Activated T-helper 9 cell treated with anti-CD3 and anti-CD28 coated beads, Interleukin-2, amount 50 U/mL, for 16 hours (primary cell): Measurements from ENCODE around the gene CNIH1.
"Not testable (repeated sequence)": the region's sequence is repeated elsewhere in the genome, so short reads cannot be mapped to it uniquely, and the experiment has no call there.

Source experiments
- DNase-seq: peaks from one replicate; pipeline ENCODE4 v3.0.0-alpha.2; 2020; ENCODE audit warnings: low read depth

The CNIH1 gene

GRCh38 chr14:54467280-54467679, 26.1 kb upstream of the CNIH1 start:
- no peak for DNase-seq

GRCh38 chr14:54465654-54466053, 24.5 kb upstream of the CNIH1 start:
- DNase-seq = no peak

- no peak for DNase-seq
Observed at GRCh38 chr14:54462048-54462447, 20.9 kb upstream of the CNIH1 start.

DNA sequence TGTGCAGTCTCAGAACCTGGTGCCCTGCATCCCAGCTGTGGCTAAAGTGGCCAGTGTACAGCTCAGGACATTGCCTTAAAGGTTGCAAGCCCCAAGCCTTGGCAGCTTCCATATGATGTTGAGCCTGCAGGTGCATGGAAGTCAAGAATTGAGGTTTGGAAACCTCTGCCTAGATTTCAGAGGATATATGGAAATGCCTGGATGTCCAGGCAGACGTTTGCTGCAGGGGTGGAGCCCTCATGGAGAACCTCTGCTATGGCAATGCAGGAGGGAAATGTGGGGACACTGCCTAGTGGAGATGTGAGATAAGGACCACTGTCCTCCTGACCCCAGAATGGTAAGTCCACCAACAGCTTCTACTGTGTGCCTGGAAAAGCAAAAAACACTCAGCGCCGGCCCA, 17.9 kb upstream of the CNIH1 start:
- DNase-seq = no peak

GRCh38 chr14:54458536-54458935, 17.4 kb upstream of the CNIH1 start:
- not testable (repeated sequence) for DNase-seq

DNA sequence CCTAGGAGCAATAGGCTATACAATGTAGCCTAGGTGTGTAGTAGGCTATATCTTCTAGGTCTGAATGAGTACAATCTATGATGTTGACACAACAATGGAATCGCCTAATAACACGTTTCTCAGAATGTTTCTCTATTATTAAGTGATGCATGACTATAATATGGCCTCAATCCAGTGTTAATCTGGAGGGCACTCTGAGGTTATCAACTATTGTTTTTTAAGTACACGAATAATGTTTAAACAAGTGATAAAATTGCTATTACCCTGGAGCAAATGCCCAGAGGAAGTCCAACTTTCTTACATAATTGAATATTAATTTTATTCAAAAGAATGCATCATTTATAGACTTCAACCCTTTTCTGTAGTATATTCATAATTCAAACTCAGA, 16.4 kb upstream of the CNIH1 start:
- no peak for DNase-seq

- DNase-seq = not testable (repeated sequence)
Observed at GRCh38 chr14:54456820-54457608, 15.8 kb upstream of the CNIH1 start.

- DNase-seq = no peak
Observed at GRCh38 chr14:54455363-54455762, 14.2 kb upstream of the CNIH1 start.

GRCh38 chr14:54453990-54454389, 12.8 kb upstream of the CNIH1 start:
- DNase-seq = not testable (repeated sequence)

DNA sequence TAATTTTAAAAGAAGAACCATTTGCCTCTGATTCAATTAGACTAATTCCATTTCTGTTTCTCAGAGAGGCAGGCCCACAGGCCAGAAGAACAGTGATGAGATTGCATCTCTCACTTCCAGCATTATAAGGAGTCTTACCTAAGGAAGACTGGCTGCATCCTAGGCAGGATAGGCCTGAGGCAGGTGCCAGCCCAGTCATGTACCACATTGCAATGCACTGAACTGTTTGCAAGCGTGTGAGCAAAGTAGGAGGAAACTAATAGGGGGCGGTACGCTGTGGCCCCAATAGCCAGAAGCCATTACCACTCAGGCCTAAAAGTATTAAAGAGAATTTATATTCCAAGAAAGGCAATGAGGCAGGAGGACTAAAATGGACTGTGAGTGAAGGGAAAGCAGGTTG, 12.1 kb upstream of the CNIH1 start:
- no peak for DNase-seq

- no peak for DNase-seq
Observed at GRCh38 chr14:54451961-54452360, 10.8 kb upstream of the CNIH1 start.

GRCh38 chr14:54451121-54451601, 10.0 kb upstream of the CNIH1 start:
- DNase-seq = no peak

GRCh38 chr14:54450535-54450934, 9.4 kb upstream of the CNIH1 start:
- DNase-seq = no peak

- no peak for DNase-seq
Observed at GRCh38 chr14:54447231-54447692, 6.1 kb upstream of the CNIH1 start.

DNA sequence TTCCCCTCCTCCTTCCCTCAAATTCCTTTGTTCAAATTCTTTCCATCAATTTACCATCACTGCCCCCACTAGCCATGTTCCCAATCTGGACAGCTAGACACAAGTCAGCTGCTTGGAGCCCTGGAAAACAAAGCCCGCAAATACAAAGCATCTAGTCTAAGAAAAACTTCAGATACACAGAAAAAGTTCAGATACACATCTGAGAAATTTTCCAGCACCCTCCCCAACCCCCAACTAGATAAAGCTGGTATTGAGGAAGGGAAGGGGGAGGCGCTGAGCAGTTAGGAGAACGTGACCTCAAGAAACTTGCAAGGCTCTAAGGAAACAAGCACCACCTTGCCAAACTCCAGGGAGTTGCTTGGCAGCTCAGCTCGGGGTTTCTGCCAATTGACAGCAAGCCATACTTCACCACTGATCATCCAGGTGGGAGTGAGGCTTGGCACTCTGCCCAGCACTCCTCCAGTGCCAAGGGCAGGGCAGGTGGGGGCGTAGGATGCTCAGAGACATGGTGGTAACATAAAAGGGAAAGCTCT, 5.1 kb upstream of the CNIH1 start:
- no peak for DNase-seq

- DNase-seq = no peak
Observed at GRCh38 chr14:54444681-54445080, 3.5 kb upstream of the CNIH1 start.

DNA sequence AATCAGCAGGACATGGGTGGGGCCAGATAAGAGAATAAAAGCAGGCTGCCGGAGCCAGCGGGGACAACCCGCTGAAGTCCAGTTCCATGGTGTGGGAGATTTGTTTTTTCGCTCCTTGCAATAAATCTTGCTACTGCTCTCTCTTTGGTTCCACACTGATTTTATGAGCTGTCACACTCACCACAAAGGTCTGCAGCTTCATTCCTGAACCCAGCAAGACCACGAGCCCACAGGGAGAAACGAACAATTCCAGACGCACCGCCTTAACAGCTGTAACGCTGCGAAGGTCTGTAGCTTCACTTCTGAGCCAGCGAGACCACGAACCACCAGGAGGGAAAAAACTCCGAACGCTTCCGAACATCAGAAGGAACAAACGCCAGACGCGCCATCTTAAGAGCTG, 2.8 kb upstream of the CNIH1 start:
- DNase-seq = no peak

- DNase-seq = not testable (repeated sequence)
Observed at GRCh38 chr14:54442961-54443360, 1.8 kb upstream of the CNIH1 start.

- DNase-seq = no peak
Observed at GRCh38 chr14:54440476-54440872, 700 bp downstream of the CNIH1 start.

GRCh38 chr14:54440037-54440436, 1.1 kb downstream of the CNIH1 start:
- no peak for DNase-seq

GRCh38 chr14:54438703-54439102, 2.5 kb downstream of the CNIH1 start:
- no peak for DNase-seq

GRCh38 chr14:54437954-54438353, 3.2 kb downstream of the CNIH1 start:
- not testable (repeated sequence) for DNase-seq

GRCh38 chr14:54435500-54435981, 5.6 kb downstream of the CNIH1 start:
- no peak for DNase-seq

- DNase-seq = no peak
Observed at GRCh38 chr14:54428527-54428926, 12.6 kb downstream of the CNIH1 start.
